IMR-90 (cell line): Measurements from ENCODE around the gene CRIM1. TPM values are rescaled to one million over a fixed set of nuclear protein-coding genes. Genes with fewer than 3 reads are reported as not detected.
A peak's percentile ranks its signal among the peaks of the same experiment; 100 is the strongest.

Source experiments
- ATAC-seq: fragments of 200-7000 bp; cut with Tn5 transposase; 2 replicates; pipeline ENCODE4 v1.9.1; 2020; ENCODE audit warnings: low read depth, mild to moderate bottlenecking, moderate library complexity
- BruUV-seq: library from RNA; stranded (reverse); fragments of 400-500 nt; replicated peaks from 2 replicates; lab custom pipeline; 2021; lab: Mats Ljungman, UMichigan
- CTCF ChIA-PET: fragments of 300-600 bp; formaldehyde crosslinking; extraction: SDS; loops from one replicate; lab custom pipeline; 2021; ENCODE audit warnings: antibody characterized with exemption; lab: Yijun Ruan, JAX
- POLR2A ChIA-PET: fragments of 300-600 bp; sonication (Branson Sonifier 250); formaldehyde crosslinking; loops from one replicate; lab custom pipeline; 2022; ENCODE audit warnings: antibody characterized with exemption; ENCODE audit not compliant: unreplicated experiment; lab: Charles Lee
- DNase-seq: peaks from one replicate; pipeline ENCODE4 v3.0.0; 2013
- H2AFZ ChIP-seq: replicated peaks from 2 replicates; pipeline ENCODE3; 2013; ENCODE audit warnings: low read length, mild to moderate bottlenecking; ENCODE audit not compliant: poor library complexity
- H2AK5ac ChIP-seq: 2 replicates; pipeline ENCODE4 v1.6.1; 2013; ENCODE audit warnings: low read depth, low read length, inconsistent platforms
- H2AK9ac ChIP-seq: replicated peaks from 2 replicates; pipeline ENCODE3; 2013; ENCODE audit warnings: mild to moderate bottlenecking, low read depth, low read length, moderate library complexity; ENCODE audit not compliant: poor library complexity
- H2BK120ac ChIP-seq: 2 replicates; pipeline ENCODE4 v1.6.1; 2013; ENCODE audit warnings: low read depth, low read length, inconsistent platforms
- H2BK15ac ChIP-seq: 3 replicates; pipeline ENCODE4 v1.6.1; 2013; ENCODE audit warnings: low read depth, low read length, inconsistent platforms
- H2BK20ac ChIP-seq: 2 replicates; pipeline ENCODE4 v1.6.1; 2013; ENCODE audit warnings: low read depth, mild to moderate bottlenecking, inconsistent platforms, low read length, moderate library complexity
- H2BK5ac ChIP-seq: 2 replicates; pipeline ENCODE4 v1.6.1; 2013; ENCODE audit warnings: mild to moderate bottlenecking, low read depth, low read length, inconsistent platforms; ENCODE audit not compliant: poor library complexity, severe bottlenecking
- H3K14ac ChIP-seq: replicated peaks from 2 replicates; pipeline ENCODE4 v1.6.1; 2013; ENCODE audit warnings: low read depth, low read length, inconsistent platforms
- H3K18ac ChIP-seq: 2 replicates; pipeline ENCODE4 v1.6.1; 2013; ENCODE audit warnings: low read depth, low read length, control low read depth
- H3K23ac ChIP-seq: 2 replicates; pipeline ENCODE4 v1.6.1; 2013; ENCODE audit warnings: low read depth, low read length, inconsistent platforms
- H3K27ac ChIP-seq: 2 replicates; pipeline ENCODE4 v1.5.1; 2013; ENCODE audit warnings: mild to moderate bottlenecking, control low read depth, low read length; ENCODE audit not compliant: insufficient read depth
- H3K27me3 ChIP-seq: 2 replicates; pipeline ENCODE4 v1.6.1; 2013; ENCODE audit warnings: low read length; ENCODE audit not compliant: control insufficient read depth, insufficient read depth
- H3K36me3 ChIP-seq: 2 replicates; pipeline ENCODE4 v1.6.1; 2013; ENCODE audit warnings: low read length, mixed read lengths; ENCODE audit not compliant: control insufficient read depth, insufficient read depth
- H3K4ac ChIP-seq: 2 replicates; pipeline ENCODE4 v1.6.1; 2013; ENCODE audit warnings: low read depth, low read length, inconsistent platforms
- H3K4me1 ChIP-seq: 2 replicates; pipeline ENCODE4 v1.6.1; 2013; ENCODE audit warnings: low read length, mixed read lengths; ENCODE audit not compliant: control insufficient read depth, insufficient read depth
- H3K4me2 ChIP-seq: 2 replicates; pipeline ENCODE4 v1.6.1; 2013; ENCODE audit warnings: low read depth, mild to moderate bottlenecking, control low read depth, low read length, moderate library complexity
- H3K4me3 ChIP-seq: 2 replicates; pipeline ENCODE4 v1.5.1; 2013; ENCODE audit warnings: low read depth, mild to moderate bottlenecking, control low read depth, low read length, moderate library complexity; ENCODE audit not compliant: insufficient read depth
- H3K56ac ChIP-seq: 2 replicates; pipeline ENCODE4 v1.6.1; 2013; ENCODE audit warnings: low read length, inconsistent platforms; ENCODE audit not compliant: insufficient read depth; ENCODE audit errors: extremely low read depth
- H3K79me1 ChIP-seq, 2 experiments: 2 replicates each; pipeline ENCODE4 v1.6.1; 2013; ENCODE audit warnings: low read length in 2 of 2, inconsistent platforms in 1 of 2, low read depth in 1 of 2
- H3K9ac ChIP-seq: 2 replicates; pipeline ENCODE4 v1.6.1; 2013; ENCODE audit warnings: low read depth, low read length, control low read depth
- H3K9me1 ChIP-seq: 2 replicates; pipeline ENCODE4 v1.6.1; 2013; ENCODE audit warnings: low read length, inconsistent platforms; ENCODE audit not compliant: insufficient read depth
- H3K9me3 ChIP-seq: 2 replicates; pipeline ENCODE4 v1.6.1; 2013; ENCODE audit warnings: low read length; ENCODE audit not compliant: control insufficient read depth, insufficient read depth
- H4K20me1 ChIP-seq: 2 replicates; pipeline ENCODE4 v1.6.1; 2013; ENCODE audit warnings: low read length, inconsistent platforms; ENCODE audit not compliant: insufficient read depth
- H4K5ac ChIP-seq: 2 replicates; pipeline ENCODE4 v1.6.1; 2013; ENCODE audit warnings: mild to moderate bottlenecking, low read depth, low read length, control low read depth
- H4K8ac ChIP-seq, 2 experiments: 2 replicates each; pipeline ENCODE4 v1.6.1; 2013; ENCODE audit warnings: low read depth in 2 of 2, low read length in 2 of 2, control low read depth in 1 of 2, inconsistent platforms in 1 of 2
- H4K91ac ChIP-seq: 2 replicates; pipeline ENCODE4 v1.6.1; 2013; ENCODE audit warnings: low read depth, low read length, inconsistent platforms; ENCODE audit not compliant: insufficient read depth
- NFE2L2 ChIP-seq: fragments of 150-350 bp; IDR thresholded peaks from 2 replicates; pipeline ENCODE4 v1.6.1; 2016; ENCODE audit warnings: low read depth, mild to moderate bottlenecking, low read length
- POLR2A ChIP-seq: IDR thresholded peaks from 2 replicates; pipeline ENCODE4 v1.6.1; 2012; ENCODE audit warnings: mild to moderate bottlenecking, low read depth, low read length
- RCOR1 ChIP-seq: IDR thresholded peaks from 2 replicates; pipeline ENCODE4 v1.6.1; 2012; ENCODE audit warnings: mild to moderate bottlenecking, low read length, improper control_type of control experiment; ENCODE audit not compliant: insufficient replicate concordance
- WGBS, 2 experiments: methylation state at CpG; one replicate each; pipeline versions ENCODE4 v1.1.5 to v1.1.7; 2013; ENCODE audit warnings: missing lambda C conversion rate in 2 of 2; ENCODE audit not compliant: insufficient read length in 1 of 2; ENCODE audit errors: extremely low coverage in 2 of 2; 5-methylcytosine and 5-hydroxymethylcytosine counted together
- dilution Hi-C: fragments of 300-500 bp; cut with HindIII; formaldehyde crosslinking; loops from one replicate; pipeline ENCODE4 v1.14.3; 2018; ENCODE audit warnings: low sequenced_read_pairs; ENCODE audit not compliant: unreplicated experiment
- in situ Hi-C: fragments of 300-500 bp; cut with MboI; formaldehyde crosslinking; loops from 3 replicates; pipeline ENCODE4 v1.14.3; 2019; ENCODE audit warnings: low sequenced_read_pairs, inconsistent platforms, mixed read lengths
- intact Hi-C: fragments of 100-400 bp; cut with micrococcal nuclease; formaldehyde crosslinking; loops from 2 replicates; pipeline ENCODE4 v1.10.0; 2022
- polyA plus RNA-seq, 3 experiments: library from polyadenylated mRNA; depleted of rRNA; stranded (reverse); fragments of >200 nt; gene quantifications; 2 replicates each; pipeline ENCODE4 v1.2.3, GENCODE V29; 2012; ENCODE audit warnings: low replicate concordance in 1 of 3
- total RNA-seq: library from RNA; depleted of rRNA; stranded (reverse); fragments of >200 nt; gene quantifications from 2 replicates; pipeline ENCODE4 v1.2.3, GENCODE V29; 2012

Gene CRIM1
- total and polyA plus RNA-seq, 2 of the 4 experiments (the other 2 are of a cell fraction), result 285 to 490 TPM

- no peak for ATAC-seq
- H2AFZ ChIP-seq, result no peak overlapping the region
- H3K14ac ChIP-seq, result no peak overlapping the region
- peaks cover 10% of the 10 kb centered on the region for H3K36me3 ChIP-seq
- H3K27ac ChIP-seq, result no peak overlapping the region
- intact Hi-C loops, result no loop called here
- dilution Hi-C loops, result no loop called here
- H2BK20ac ChIP-seq, result 0 out of 2 replicates have a peak overlapping the region, but pooled peaks have one; percentile 37
- H3K4me1 ChIP-seq, result peaks cover 22% of the 10 kb centered on the region
- H3K9me1 ChIP-seq, result peaks cover 13% of the 10 kb centered on the region
- H4K20me1 ChIP-seq, result no peaks in the 10 kb centered on the region
- peaks cover 30 to 49% of the 10 kb centered on the region in 2 experiments for H3K79me1 ChIP-seq
- H2AK9ac ChIP-seq, result no peak overlapping the region
- peak overlapping the region; percentile 21 for H2BK5ac ChIP-seq
- WGBS, 2 experiments, result 100% methylated on average over 1 of the region's 4 CpGs; no CpG with 5 or more reads in 1 of the 2 experiments
- H3K23ac ChIP-seq, result no peak overlapping the region
- POLR2A ChIA-PET, result no interaction called here
- H3K4me2 ChIP-seq, result no peak overlapping the region
- BruUV-seq, result no TSS peak
- H4K5ac ChIP-seq, result no peak overlapping the region; the same call in 1 of the 2 replicates
- H3K27me3 ChIP-seq, result no peaks in the 10 kb centered on the region
- H3K4me3 ChIP-seq, result no peak overlapping the region
- H2AK5ac ChIP-seq, result peak overlapping the region; percentile 85
- peak overlapping the region in 1 of 2 experiments; percentile 10; a peak in 3 of 4 replicates for H4K8ac ChIP-seq
- in situ Hi-C loops, result no loop called here
- DNase-seq, result no peak
- no peak overlapping the region for H3K56ac ChIP-seq
- H4K91ac ChIP-seq, result peak overlapping the region; percentile 2; the same call in 1 of the 2 replicates
- peak overlapping the region; percentile 34 for H2BK120ac ChIP-seq
- CTCF ChIA-PET, result no interaction called here
- H3K18ac ChIP-seq, result no peak overlapping the region
- H3K4ac ChIP-seq, result peak overlapping the region; percentile 76
- H3K9me3 ChIP-seq, result no peaks in the 10 kb centered on the region
- H2BK15ac ChIP-seq, result peak overlapping the region; percentile 1; the same call in 1 of the 3 replicates
- TF ChIP-seq POLR2A (no peak), RCOR1 (no peak), NFE2L2 (no peak)
- H3K9ac ChIP-seq, result no peak overlapping the region
These were observed 210.1 kb downstream of the CRIM1 start for GRCh38 chr2:36565712-36566111.
